HCT116 (cell line): ENCODE data around the gene FGF7. TPM values are rescaled to one million over a fixed set of nuclear protein-coding genes. Genes with fewer than 3 reads are reported as not detected.

ENCODE experiments used
- ATAC-seq: fragments of 200-7000 bp; cut with Tn5 transposase; 2 replicates; pipeline ENCODE4 v1.9.1; 2020; ENCODE audit warnings: mild to moderate bottlenecking, moderate library complexity
- BruUV-seq: library from RNA; stranded (reverse); fragments of 400-500 nt; replicated peaks from 2 replicates; lab custom pipeline; 2021; lab: Mats Ljungman, UMichigan
- CTCF ChIA-PET: fragments of 300-600 bp; sonication (Branson Sonifier 250); formaldehyde crosslinking; loops from one replicate; lab custom pipeline; 2021; ENCODE audit warnings: antibody characterized with exemption; lab: Charles Lee
- POLR2A ChIA-PET: fragments of 300-600, 350-600 bp; sonication (Branson Sonifier 250); formaldehyde crosslinking; loops from one replicate; lab custom pipeline; 2021; ENCODE audit warnings: antibody characterized with exemption; lab: Charles Lee
- RAD21 ChIA-PET, 2 experiments: fragments of 300-600 bp; sonication (Branson Sonifier 250); formaldehyde crosslinking; loops; one replicate each; lab custom pipeline; 2023; ENCODE audit warnings: low total read pairs in 2 of 2; ENCODE audit not compliant: uncharacterized antibody in 2 of 2, unreplicated experiment in 2 of 2, low non-redundant PET in 1 of 2; lab: Charles Lee
- DNase-seq: peaks from one replicate; pipeline ENCODE4 v3.0.0-alpha.2; 2010; ENCODE audit warnings: low read depth, low spot score
- H2AFZ ChIP-seq: fragments of 200-600 bp; shearing (Covaris generic), sonication (generic); 2 replicates; pipeline ENCODE4 v1.6.1; 2017; ENCODE audit warnings: low read depth, mixed run types, mixed read lengths, antibody characterized with exemption, low read length; ENCODE audit not compliant: poor library complexity, severe bottlenecking
- H3K27ac ChIP-seq: 2 replicates; pipeline ENCODE4 v1.5.1; 2012; ENCODE audit warnings: low read depth, low read length
- H3K27me3 ChIP-seq: fragments of 200-600 bp; sonication (generic); 2 replicates; pipeline ENCODE4 v1.6.1; 2016; ENCODE audit warnings: mixed run types, low read length, mixed read lengths; ENCODE audit not compliant: insufficient read depth
- H3K36me3 ChIP-seq, 2 experiments: fragments of 200-500 bp in 1 of 2; fragments of 200-600 bp in 1 of 2; sonication (Bioruptor generic) in 1 of 2; sonication (generic) in 1 of 2; 2 replicates each; pipeline versions ENCODE4 v1.5.1 to v1.6.1; 2014 to 2016; ENCODE audit warnings: low read length in 2 of 2, inconsistent platforms in 1 of 2, mixed read lengths in 1 of 2, mixed run types in 1 of 2; ENCODE audit not compliant: insufficient read depth in 2 of 2, control insufficient read depth in 1 of 2
- H3K4me1 ChIP-seq, 2 experiments: fragments of 200-600 bp in 1 of 2; sonication (generic) in 1 of 2; 2 replicates each; pipeline versions ENCODE4 v1.5.1 to v1.6.1; 2012 to 2017; ENCODE audit warnings: low read length in 2 of 2, inconsistent platforms in 1 of 2, mild to moderate bottlenecking in 1 of 2, mixed read lengths in 1 of 2, mixed run types in 1 of 2, moderate library complexity in 1 of 2; ENCODE audit not compliant: insufficient read depth in 2 of 2, control insufficient read depth in 1 of 2
- H3K4me2 ChIP-seq: fragments of 200-600 bp; sonication (generic); 2 replicates; pipeline ENCODE4 v1.6.1; 2017; ENCODE audit warnings: mixed run types, low read length, mixed read lengths
- H3K4me3 ChIP-seq, 2 experiments: fragments of 200-600 bp in 1 of 2; sonication (generic) in 1 of 2; replicated peaks in 1 of 2; 2 replicates each; pipeline ENCODE4 v1.5.1; 2011 to 2016; ENCODE audit warnings: low read length in 2 of 2, control low read depth in 1 of 2, low read depth in 1 of 2, mild to moderate bottlenecking in 1 of 2, mixed read lengths in 1 of 2, mixed run types in 1 of 2
- H3K79me2 ChIP-seq: fragments of 200-600 bp; sonication (generic); 2 replicates; pipeline ENCODE4 v1.6.1; 2017; ENCODE audit warnings: mild to moderate bottlenecking, mixed run types, low read length, moderate library complexity, mixed read lengths; ENCODE audit not compliant: insufficient read depth
- H3K9ac ChIP-seq: fragments of 200-600 bp; sonication (generic); 2 replicates; pipeline ENCODE4 v1.6.1; 2016; ENCODE audit warnings: low read length, mixed read lengths
- H3K9me2 ChIP-seq: fragments of 200-600 bp; sonication (generic), shearing (Covaris generic); 2 replicates; pipeline ENCODE4 v1.6.1; 2017; ENCODE audit warnings: mixed run types, mild to moderate bottlenecking, moderate library complexity; ENCODE audit not compliant: insufficient read depth
- H3K9me3 ChIP-seq, 2 experiments: fragments of 200-500 bp in 1 of 2; fragments of 200-600 bp in 1 of 2; sonication (Bioruptor generic) in 1 of 2; sonication (generic) in 1 of 2; 2 replicates each; pipeline ENCODE4 v1.6.1; 2014 to 2017; ENCODE audit warnings: low read length in 2 of 2, mixed read lengths in 2 of 2, inconsistent platforms in 1 of 2, low read depth in 1 of 2, mild to moderate bottlenecking in 1 of 2, mixed run types in 1 of 2, moderate library complexity in 1 of 2; ENCODE audit not compliant: control insufficient read depth in 1 of 2, insufficient read depth in 1 of 2
- H4K20me1 ChIP-seq: fragments of 200-600 bp; sonication (generic), shearing (Covaris generic); 2 replicates; pipeline ENCODE4 v1.6.1; 2017; ENCODE audit warnings: mixed run types, mild to moderate bottlenecking, moderate library complexity; ENCODE audit not compliant: insufficient read depth
- CBX3 ChIP-seq: IDR thresholded peaks from 2 replicates; pipeline ENCODE4 v1.6.1; 2012; ENCODE audit warnings: low read depth
- ELF1 ChIP-seq: IDR thresholded peaks from 2 replicates; pipeline ENCODE4 v1.6.1; 2012; ENCODE audit warnings: low read depth, borderline replicate concordance
- POLR2A ChIP-seq: IDR thresholded peaks from 2 replicates; pipeline ENCODE4 v1.7.0; 2011; ENCODE audit warnings: borderline replicate concordance; ENCODE audit not compliant: insufficient read depth, insufficient read length; ENCODE audit errors: extremely low read depth
- POLR2AphosphoS5 ChIP-seq: IDR thresholded peaks from 2 replicates; pipeline ENCODE4 v1.6.1; 2011; ENCODE audit warnings: mild to moderate bottlenecking, low read depth, low read length, moderate library complexity
- TCF7L2 ChIP-seq: IDR thresholded peaks from 2 replicates; pipeline ENCODE4 v1.7.0; 2011; ENCODE audit warnings: borderline replicate concordance, inconsistent platforms; ENCODE audit not compliant: insufficient read depth, insufficient read length; ENCODE audit errors: extremely low read depth
- ZNF274 ChIP-seq: fragments of 200-500 bp; sonication (Bioruptor generic); IDR thresholded peaks from 2 replicates; pipeline ENCODE4 v1.6.1; 2014; ENCODE audit warnings: mild to moderate bottlenecking, low read depth, low read length, inconsistent platforms
- intact Hi-C: fragments of 100-400 bp; cut with micrococcal nuclease; formaldehyde crosslinking; loops from 2 replicates; pipeline ENCODE4 v1.10.0; 2022
- total RNA-seq: library from RNA; stranded (reverse); gene quantifications from one replicate; pipeline ENCODE4 v1.2.1, GENCODE V29; 2021; ENCODE audit not compliant: unreplicated experiment
- TF ChIP-seq, protein P1 (sequence below): IDR thresholded peaks from 2 replicates; pipeline ENCODE4 v1.6.1; 2012
- TF ChIP-seq, protein P2 (sequence below): IDR thresholded peaks from 2 replicates; pipeline ENCODE4 v1.6.1; 2011; ENCODE audit warnings: mild to moderate bottlenecking, low read length, moderate library complexity; ENCODE audit not compliant: insufficient replicate concordance; ENCODE audit errors: extremely low read depth
- TF ChIP-seq, protein P3 (sequence below): IDR thresholded peaks from 2 replicates; pipeline ENCODE4 v1.6.1; 2012

FGF7 gene
- total RNA-seq, 1 experiment from 2014 or later = 0.49 TPM

DNA sequence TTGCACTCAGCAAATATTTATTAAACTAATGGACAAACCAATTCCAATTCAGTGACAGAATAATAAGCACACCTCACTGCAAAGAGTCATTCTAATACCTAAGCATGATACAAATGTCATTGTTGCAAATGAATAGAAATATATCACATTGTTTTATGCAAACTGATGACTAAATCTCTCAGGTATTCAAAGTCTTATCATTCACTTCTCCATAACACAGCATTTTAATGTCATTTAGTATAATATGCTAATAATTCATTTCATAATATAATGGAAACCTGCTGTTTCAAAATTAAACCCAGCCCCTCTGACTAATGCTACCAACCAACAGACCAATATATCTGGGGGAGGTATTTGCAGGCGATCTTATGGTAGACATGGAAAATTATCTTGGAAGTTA is 71.8 kb downstream of the FGF7 start:
- CTCF ChIA-PET = interaction anchor here (1.2 kb wide), 1 partner anchor 23 kb away, joined by 4 read pairs; no protein-coding TSS in a partner anchor
- H3K4me2 ChIP-seq = no peak overlapping the region

More for the DNA sequence above, 71.8 kb downstream of the FGF7 start:
- Histone ChIP-seq H3K79me2 (no peaks in the 10 kb centered on the region), H2AFZ (no peak overlapping the region), H4K20me1 (no peaks in the 10 kb centered on the region), H3K27me3 (no peaks in the 10 kb centered on the region), H3K4me3 (no peak overlapping the region), H3K27ac (no peak overlapping the region), H3K9me2 (0 out of 2 replicates have a peak, but pooled peaks cover 6% of the 10 kb centered on the region), H3K9ac (no peak overlapping the region), H3K4me1 (no peaks in the 10 kb centered on the region), H3K36me3 (no peaks in the 10 kb centered on the region), H3K9me3 (no peaks in the 10 kb centered on the region)
- ChIA-PET POLR2A (no interaction called here), RAD21 (no interaction called here)
- BruUV-seq = no TSS peak
- TF ChIP-seq, protein P1, sequence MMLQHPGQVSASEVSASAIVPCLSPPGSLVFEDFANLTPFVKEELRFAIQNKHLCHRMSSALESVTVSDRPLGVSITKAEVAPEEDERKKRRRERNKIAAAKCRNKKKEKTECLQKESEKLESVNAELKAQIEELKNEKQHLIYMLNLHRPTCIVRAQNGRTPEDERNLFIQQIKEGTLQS = no peak
- no peak for TF ChIP-seq TCF7L2
- no peak for TF ChIP-seq POLR2AphosphoS5
- no peak for TF ChIP-seq POLR2A
- no peak for TF ChIP-seq ELF1
- TF ChIP-seq, protein P2, sequence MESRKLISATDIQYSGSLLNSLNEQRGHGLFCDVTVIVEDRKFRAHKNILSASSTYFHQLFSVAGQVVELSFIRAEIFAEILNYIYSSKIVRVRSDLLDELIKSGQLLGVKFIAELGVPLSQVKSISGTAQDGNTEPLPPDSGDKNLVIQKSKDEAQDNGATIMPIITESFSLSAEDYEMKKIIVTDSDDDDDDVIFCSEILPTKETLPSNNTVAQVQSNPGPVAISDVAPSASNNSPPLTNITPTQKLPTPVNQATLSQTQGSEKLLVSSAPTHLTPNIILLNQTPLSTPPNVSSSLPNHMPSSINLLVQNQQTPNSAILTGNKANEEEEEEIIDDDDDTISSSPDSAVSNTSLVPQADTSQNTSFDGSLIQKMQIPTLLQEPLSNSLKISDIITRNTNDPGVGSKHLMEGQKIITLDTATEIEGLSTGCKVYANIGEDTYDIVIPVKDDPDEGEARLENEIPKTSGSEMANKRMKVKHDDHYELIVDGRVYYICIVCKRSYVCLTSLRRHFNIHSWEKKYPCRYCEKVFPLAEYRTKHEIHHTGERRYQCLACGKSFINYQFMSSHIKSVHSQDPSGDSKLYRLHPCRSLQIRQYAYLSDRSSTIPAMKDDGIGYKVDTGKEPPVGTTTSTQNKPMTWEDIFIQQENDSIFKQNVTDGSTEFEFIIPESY = no peak
- no peak for TF ChIP-seq ZNF274
- no peak for TF ChIP-seq CBX3
- TF ChIP-seq, protein P3, sequence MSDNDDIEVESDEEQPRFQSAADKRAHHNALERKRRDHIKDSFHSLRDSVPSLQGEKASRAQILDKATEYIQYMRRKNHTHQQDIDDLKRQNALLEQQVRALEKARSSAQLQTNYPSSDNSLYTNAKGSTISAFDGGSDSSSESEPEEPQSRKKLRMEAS = no peak
- intact Hi-C loops = no loop called here
- DNase-seq (no peak), ATAC-seq (no peak)
